Left kidney (tissue), 2 donors: ENCODE data around the gene CHD5. TPM values are rescaled to one million over a fixed set of nuclear protein-coding genes. Genes with fewer than 3 reads are reported as not detected.

Experiments
- DNase-seq: peaks from one replicate; pipeline ENCODE4 v3.0.0-alpha.2; 2013
- polyA plus RNA-seq: library from polyadenylated mRNA; unstranded; fragments of 120-200 nt; gene quantifications from one replicate; pipeline ENCODE4 v1.2.1, GENCODE V29; 2013; ENCODE audit not compliant: insufficient read length

Gene CHD5
- polyA plus RNA-seq, 1 donor = 0.28 TPM

- DNase-seq = no peak
These were observed 22.1 kb upstream of the CHD5 start for GRCh38 chr1:6202256-6202655.

- no peak for DNase-seq
These were observed 20.2 kb upstream of the CHD5 start for GRCh38 chr1:6200188-6200809.

- peak; percentile 100 for DNase-seq
These were observed 19.4 kb upstream of the CHD5 start, which contains the start of gene RPL22 for GRCh38 chr1:6199298-6200187. TSS of gene RPL22 (minus strand) at chr1:6199595. CDS start at chr1:6199573, 22 bp downstream.

GRCh38 chr1:6198646-6199297 is 18.7 kb upstream of the CHD5 start:
- DNase-seq = no peak

- DNase-seq = no peak
These were observed 17.8 kb upstream of the CHD5 start for GRCh38 chr1:6197746-6198427.

GRCh38 chr1:6191968-6192367 is 11.8 kb upstream of the CHD5 start:
- DNase-seq = no peak

- DNase-seq = no peak
These were observed 8.3 kb upstream of the CHD5 start for GRCh38 chr1:6188466-6188865.

- DNase-seq = no peak
These were observed 5.7 kb upstream of the CHD5 start for GRCh38 chr1:6185635-6186382.

- DNase-seq = no peak
These were observed 5.0 kb upstream of the CHD5 start for GRCh38 chr1:6185151-6185550.

GRCh38 chr1:6184083-6184783 is 4.1 kb upstream of the CHD5 start:
- no peak for DNase-seq

GRCh38 chr1:6183520-6183989 is 3.4 kb upstream of the CHD5 start:
- DNase-seq = no peak

- DNase-seq = no peak
These were observed 1.2 kb upstream of the CHD5 start for GRCh38 chr1:6181347-6181770.

- DNase-seq = no peak
These were observed 688 bp upstream of the CHD5 start for GRCh38 chr1:6180707-6181311.

- DNase-seq = no peak
These were observed 451 bp downstream of the CHD5 start for GRCh38 chr1:6179564-6180175.

GRCh38 chr1:6178751-6179563 is 1.2 kb downstream of the CHD5 start:
- no peak for DNase-seq

GRCh38 chr1:6177681-6178380 is 2.3 kb downstream of the CHD5 start:
- no peak for DNase-seq

- DNase-seq = no peak
These were observed 3.3 kb downstream of the CHD5 start for GRCh38 chr1:6176779-6177178.

- DNase-seq = no peak
These were observed 4.7 kb downstream of the CHD5 start for GRCh38 chr1:6175411-6175828.
